Activated naive CD8-positive, alpha-beta T cell treated with anti-CD3 and anti-CD28 coated beads, Interleukin-2, amount 50 U/mL, for 16 hours (primary cell): Measurements from ENCODE around the gene TSR1.

Experiments used
- DNase-seq: peaks from one replicate; pipeline ENCODE4 v3.0.0-alpha.2; 2020; ENCODE audit warnings: low read depth, low spot score

TSR1 gene

GRCh38 chr17:2282297-2282873, 53.9 kb downstream of the TSR1 start:
- no peak for DNase-seq

- DNase-seq: no peak
Observed at GRCh38 chr17:2279707-2280106, 56.5 kb downstream of the TSR1 start.

- DNase-seq: no peak
Observed at GRCh38 chr17:2277429-2278170, 58.7 kb downstream of the TSR1 start.

- no peak for DNase-seq
Observed at GRCh38 chr17:2275722-2276121, 60.5 kb downstream of the TSR1 start.

GRCh38 chr17:2274414-2274813, 61.8 kb downstream of the TSR1 start:
- DNase-seq: no peak
